Ureter (tissue), 1 donor: ENCODE results near the gene PPP2R2B. TPM values are rescaled to one million over a fixed set of nuclear protein-coding genes. Genes with fewer than 3 reads are reported as not detected.
A peak's percentile ranks its signal among the peaks of the same experiment; 100 is the strongest.

Experiments
- DNase-seq: peaks from one replicate; pipeline ENCODE4 v3.0.0-alpha.2; 2020; ENCODE audit warnings: low spot score
- total RNA-seq: library from RNA; stranded (reverse); gene quantifications from one replicate; pipeline ENCODE4 v1.2.4, GENCODE V29; 2023
- donor health status: DM: yes; HTN: yes; CAD: no.

The PPP2R2B gene
- total RNA-seq, 1 donor from 2014 or later = 25.9 TPM

DNA sequence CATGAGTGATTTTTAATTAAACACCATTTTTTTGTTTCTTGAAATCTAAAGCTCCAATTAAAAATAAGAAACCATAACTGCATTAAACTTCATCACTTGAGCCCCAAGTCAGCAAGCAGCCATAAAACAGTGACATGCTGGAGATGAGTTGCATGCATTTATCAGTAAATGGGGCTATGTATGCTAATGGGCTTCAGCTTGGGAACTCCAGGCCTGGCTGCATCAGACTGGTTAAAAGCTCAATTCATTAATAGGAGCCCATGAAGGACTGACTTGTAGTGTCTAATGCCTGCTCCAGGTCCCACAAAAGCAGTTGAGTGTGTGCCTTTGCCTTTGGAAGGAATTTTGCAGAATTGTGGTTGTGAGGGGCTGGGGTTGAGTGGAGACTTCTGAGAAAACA is 328.9 kb downstream of the PPP2R2B start:
- no peak for DNase-seq

DNA sequence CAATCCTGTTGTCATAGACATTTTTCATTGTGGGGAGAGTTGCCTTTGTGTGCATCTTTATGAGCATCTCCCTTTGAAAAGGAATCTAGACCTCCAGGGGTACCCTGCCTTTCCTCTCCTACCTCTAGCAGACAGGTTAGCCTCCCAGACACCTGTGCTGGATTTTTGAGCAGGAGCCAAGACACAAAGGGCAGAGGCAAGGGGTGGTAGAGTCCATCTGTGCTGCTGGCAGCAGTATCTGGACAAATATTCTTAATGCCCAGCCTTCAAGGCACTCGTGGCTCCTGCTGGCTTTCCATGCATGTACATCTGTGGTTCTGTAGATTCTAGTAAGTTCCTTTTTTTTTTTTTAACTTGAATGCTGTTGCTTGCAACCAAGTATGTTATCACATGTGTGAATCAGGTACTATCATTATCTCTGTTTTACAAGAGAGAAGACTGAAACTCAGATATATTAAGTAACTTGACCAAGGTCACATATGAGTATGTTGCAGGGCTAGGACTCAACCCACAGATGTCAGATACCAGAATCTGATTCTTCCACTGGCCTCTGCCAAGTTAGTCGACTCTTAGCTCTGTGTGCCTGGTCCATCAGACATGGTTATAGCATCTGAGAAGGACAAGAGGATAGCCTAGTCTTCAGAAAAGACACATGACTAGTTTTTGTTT is 329.6 kb downstream of the PPP2R2B start:
- no peak for DNase-seq

DNA sequence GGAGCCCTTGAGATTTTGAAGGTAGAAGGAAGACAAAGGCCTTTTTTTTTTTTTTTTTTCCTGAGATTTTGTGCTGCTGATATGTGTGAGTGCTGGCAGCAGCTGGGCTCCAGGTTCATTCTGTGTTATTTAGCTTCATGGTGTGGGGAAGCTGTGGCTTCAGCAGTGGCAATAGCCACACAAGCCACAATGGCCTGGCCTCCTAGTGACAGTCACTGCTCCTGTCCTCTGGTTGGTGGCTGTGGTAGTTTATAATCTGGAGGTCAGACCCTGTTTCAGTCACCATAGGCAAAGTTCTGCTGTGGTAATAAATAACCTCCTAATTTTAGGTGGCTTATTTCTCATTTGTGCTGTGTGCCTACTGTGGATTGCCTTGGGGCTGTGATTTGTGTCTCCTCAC is 334.3 kb downstream of the PPP2R2B start:
- no peak for DNase-seq

DNA sequence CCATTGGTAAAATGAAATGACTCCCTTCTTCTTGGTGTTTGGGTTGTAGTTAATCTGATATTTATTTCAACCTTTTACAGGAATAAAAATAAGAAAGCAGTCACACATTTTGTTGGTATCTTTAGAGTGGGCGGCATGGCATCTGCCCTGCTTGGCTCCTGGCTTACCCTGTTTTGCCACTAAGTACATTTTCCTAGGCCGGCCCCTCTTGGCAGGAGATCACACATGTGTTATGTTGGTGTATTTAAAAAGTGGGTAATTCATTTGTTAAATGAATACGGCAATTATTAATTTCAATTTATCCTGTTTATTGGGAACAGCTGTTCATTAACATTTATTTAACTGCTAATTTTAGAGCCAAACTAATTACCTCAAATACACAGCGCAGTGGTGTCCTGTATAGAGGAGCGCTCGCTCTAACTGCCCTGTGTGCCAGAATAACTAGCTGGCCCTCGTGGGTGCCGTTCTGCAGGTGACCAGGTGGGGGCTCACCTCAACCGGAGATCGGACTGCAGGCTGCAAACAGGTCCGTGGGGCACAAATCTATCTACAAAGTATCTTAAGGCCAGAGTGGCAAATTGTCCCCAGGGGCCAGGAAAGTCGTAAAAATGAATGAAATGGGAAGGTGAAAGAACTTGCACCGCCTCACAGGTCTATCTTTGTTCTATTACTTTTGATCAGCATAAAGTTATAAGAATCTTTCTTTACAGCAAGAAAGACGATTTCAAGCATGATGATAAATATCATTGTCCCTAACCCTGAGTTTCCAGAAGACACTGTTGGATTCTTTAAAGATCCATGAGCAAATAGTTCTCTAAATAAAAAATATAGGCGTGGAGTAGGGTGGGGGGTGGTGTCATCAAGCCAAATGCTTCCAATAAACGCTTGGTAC is 336.4 kb downstream of the PPP2R2B start:
- DNase-seq = peak; percentile 83

DNA sequence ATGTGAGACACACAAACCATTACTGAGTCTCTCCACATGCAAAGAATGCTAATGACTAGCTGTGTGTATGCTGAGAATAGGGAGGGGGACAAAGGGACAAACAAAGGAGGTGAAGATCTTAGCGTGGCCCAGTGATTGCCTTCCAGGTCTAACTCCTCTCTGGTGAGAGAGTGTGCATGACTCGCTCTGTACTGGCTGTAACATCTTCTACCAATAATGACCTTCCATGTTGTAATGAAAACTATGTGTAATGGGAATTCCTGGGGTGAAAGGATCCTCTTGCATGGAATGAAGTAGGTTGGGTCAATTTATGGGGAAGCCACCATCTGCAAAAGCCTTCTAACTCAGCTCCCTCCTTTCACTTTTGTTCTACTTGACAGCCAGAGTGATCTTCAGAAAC is 338.1 kb downstream of the PPP2R2B start:
- DNase-seq = no peak

DNA sequence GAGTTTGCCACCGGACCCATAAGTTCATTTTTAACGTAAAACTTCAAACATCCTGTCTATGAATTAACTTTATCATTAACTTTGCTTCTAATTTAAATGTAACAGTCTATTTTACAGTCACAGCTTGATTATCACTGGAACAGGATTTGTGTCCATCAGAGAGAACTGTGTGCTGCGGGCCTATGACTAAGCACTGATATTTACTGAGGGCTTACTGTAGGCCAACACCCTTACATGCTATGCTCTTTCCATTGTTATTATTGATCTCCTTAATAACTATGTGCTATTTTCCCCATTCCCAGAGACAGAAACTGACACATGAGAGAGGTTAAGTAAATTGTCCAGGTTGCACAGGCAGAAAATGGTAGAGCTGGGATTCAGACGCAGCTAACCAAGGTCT is 338.6 kb downstream of the PPP2R2B start:
- DNase-seq = no peak

DNA sequence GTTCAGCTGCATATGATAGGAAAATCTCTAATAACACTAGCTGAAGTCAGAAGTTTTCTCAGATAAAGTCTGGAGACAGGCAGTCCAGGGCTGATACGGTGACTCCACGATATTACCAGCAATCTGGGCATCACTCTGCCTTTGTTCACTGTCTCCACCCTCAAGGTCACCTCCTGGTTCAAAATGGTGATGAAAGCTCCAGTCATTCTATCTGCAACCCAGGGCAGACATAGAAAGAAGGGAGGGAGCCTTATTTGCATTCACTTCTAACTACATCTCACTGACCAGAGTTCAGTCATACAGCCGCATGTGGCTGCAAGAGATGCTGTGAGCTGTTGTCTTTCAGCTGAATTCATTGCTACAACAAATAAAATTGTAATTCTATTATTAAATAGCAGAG is 340.1 kb downstream of the PPP2R2B start:
- DNase-seq = no peak

DNA sequence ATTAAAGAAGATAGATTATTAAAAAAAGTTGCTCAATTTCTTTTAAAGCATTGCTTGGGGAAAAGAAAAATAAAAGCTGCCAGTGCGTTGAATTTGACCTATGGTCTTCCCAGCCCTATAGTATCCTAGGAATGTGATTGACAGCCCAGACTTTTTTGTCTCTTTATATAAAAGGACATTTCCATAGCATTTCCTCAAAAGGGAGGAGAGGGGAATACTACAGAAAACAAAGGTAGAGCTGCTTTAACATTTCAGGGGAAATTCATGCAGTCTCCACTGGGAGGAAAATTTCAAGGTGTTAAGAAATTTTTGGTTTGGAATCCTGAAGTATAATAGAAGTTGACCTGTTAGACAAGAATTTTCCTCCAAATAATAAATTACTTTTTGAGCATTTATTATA is 344.7 kb downstream of the PPP2R2B start:
- no peak for DNase-seq

DNA sequence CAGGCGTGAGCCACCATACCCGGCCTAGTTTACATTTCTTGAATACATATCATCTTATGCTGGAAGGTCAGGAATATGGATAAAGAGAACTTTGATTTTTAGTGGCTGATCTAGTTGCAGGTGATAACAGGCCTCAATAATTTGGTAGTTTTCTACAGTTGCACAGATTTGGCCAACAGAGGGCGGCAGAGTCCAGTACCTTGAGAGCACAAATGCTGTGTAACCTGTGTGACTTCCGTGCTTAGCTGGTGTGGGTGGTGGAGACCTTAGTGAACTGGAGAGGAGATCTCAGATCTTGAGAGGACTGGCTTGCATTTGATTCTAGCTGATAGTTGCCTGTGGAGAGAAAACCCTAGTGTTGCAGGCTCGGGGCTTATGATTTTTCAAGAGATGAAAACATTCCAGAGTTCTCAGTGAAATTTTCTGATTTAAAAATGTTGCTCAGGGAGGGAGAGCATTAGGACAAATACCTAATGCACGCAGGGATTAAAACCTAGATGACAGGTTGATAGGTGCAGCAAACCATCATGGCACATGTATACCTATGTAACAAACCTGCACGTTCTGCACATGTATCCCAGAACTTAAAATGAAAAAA is 345.2 kb downstream of the PPP2R2B start:
- peak; percentile 72 for DNase-seq
